ENCODE data around the gene KRTAP9-4.
"Not testable (repeated sequence)": the region's sequence is repeated elsewhere in the genome, so short reads cannot be mapped to it uniquely, and the experiment has no call there.

KRTAP9-4 gene

GRCh38 chr17:41230094-41230493 lies 19.4 kb upstream of the KRTAP9-4 start:
- no peaks in the 10 kb centered on the region for H3K9me3 ChIP-seq
- H3K4me3 ChIP-seq (ENCODE audit: low read depth in 1 of 2, low read length in 1 of 2): no peak overlapping the region
- H3K36me3 ChIP-seq: no peaks in the 10 kb centered on the region
- peaks cover 49% of the 10 kb centered on the region for H3K27me3 ChIP-seq
- no peaks in the 10 kb centered on the region for H3K4me1 ChIP-seq (ENCODE audit: control insufficient read depth in 1 of 2, insufficient read depth in 1 of 2, low read depth in 1 of 2, low read length in 1 of 2)
- TF ChIP-seq, protein P1, sequence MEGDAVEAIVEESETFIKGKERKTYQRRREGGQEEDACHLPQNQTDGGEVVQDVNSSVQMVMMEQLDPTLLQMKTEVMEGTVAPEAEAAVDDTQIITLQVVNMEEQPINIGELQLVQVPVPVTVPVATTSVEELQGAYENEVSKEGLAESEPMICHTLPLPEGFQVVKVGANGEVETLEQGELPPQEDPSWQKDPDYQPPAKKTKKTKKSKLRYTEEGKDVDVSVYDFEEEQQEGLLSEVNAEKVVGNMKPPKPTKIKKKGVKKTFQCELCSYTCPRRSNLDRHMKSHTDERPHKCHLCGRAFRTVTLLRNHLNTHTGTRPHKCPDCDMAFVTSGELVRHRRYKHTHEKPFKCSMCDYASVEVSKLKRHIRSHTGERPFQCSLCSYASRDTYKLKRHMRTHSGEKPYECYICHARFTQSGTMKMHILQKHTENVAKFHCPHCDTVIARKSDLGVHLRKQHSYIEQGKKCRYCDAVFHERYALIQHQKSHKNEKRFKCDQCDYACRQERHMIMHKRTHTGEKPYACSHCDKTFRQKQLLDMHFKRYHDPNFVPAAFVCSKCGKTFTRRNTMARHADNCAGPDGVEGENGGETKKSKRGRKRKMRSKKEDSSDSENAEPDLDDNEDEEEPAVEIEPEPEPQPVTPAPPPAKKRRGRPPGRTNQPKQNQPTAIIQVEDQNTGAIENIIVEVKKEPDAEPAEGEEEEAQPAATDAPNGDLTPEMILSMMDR (IDR thresholded peaks at IDR 0.05): no peak
- no peak overlapping the region for H3K27ac ChIP-seq

GRCh38 chr17:41231731-41232130 lies 17.8 kb upstream of the KRTAP9-4 start:
- H3K27ac ChIP-seq: no peak overlapping the region
- no peaks in the 10 kb centered on the region for H3K36me3 ChIP-seq
- peaks cover 49% of the 10 kb centered on the region for H3K27me3 ChIP-seq
- TF ChIP-seq, protein P1 (IDR thresholded peaks at IDR 0.05): no peak
- no peaks in the 10 kb centered on the region for H3K9me3 ChIP-seq
- no peak overlapping the region for H3K4me3 ChIP-seq (ENCODE audit: low read depth in 1 of 2, low read length in 1 of 2)
- no peaks in the 10 kb centered on the region for H3K4me1 ChIP-seq (ENCODE audit: control insufficient read depth in 1 of 2, insufficient read depth in 1 of 2, low read depth in 1 of 2, low read length in 1 of 2)

- peaks cover 54% of the 10 kb centered on the region for H3K27me3 ChIP-seq
- H3K36me3 ChIP-seq; H3K9me3 ChIP-seq; H3K4me3 ChIP-seq (ENCODE audit: low read depth in 1 of 2, low read length in 1 of 2); H3K27ac ChIP-seq; H3K4me1 ChIP-seq (ENCODE audit: control insufficient read depth in 1 of 2, insufficient read depth in 1 of 2, low read depth in 1 of 2, low read length in 1 of 2): not testable (repeated sequence)
Observed at GRCh38 chr17:41232399-41233105, 16.9 kb upstream of the KRTAP9-4 start, which contains the start of gene KRTAP9-3. TSS of gene KRTAP9-3 (plus strand) at chr17:41232449. CDS start at chr17:41232502, 53 bp downstream.

GRCh38 chr17:41237116-41237515 lies 12.4 kb upstream of the KRTAP9-4 start:
- H3K36me3 ChIP-seq; H3K4me3 ChIP-seq (ENCODE audit: low read depth in 1 of 2, low read length in 1 of 2); H3K9me3 ChIP-seq; H3K4me1 ChIP-seq (ENCODE audit: control insufficient read depth in 1 of 2, insufficient read depth in 1 of 2, low read depth in 1 of 2, low read length in 1 of 2); H3K27ac ChIP-seq: not testable (repeated sequence)
- H3K27me3 ChIP-seq: peaks cover 30% of the 10 kb centered on the region

DNA sequence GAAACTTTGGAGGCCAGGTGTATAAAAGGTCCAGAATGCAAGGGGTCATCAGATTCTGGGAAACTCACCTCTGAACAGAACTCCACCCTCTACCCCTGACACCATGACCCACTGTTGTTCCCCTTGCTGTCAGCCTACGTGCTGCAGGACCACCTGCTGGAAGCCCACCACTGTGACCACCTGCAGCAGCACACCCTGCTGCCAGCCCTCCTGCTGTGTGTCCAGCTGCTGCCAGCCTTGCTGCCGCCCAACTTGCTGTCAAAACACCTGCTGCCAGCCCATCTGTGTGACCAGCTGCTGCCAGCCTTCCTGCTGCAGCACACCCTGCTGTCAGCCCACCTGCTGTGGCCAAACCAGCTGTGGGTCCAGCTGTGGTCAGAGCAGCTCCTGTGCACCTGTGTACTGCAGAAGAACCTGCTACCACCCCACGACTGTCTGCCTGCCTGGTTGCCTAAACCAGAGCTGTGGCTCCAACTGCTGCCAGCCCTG lies 11.5 kb upstream of the KRTAP9-4 start, which contains the start of gene KRTAP9-8:
TSS of gene KRTAP9-8 (plus strand) at position 51 of the 489 bp plus-strand sequence. CDS start at position 104, 53 bp downstream.
- peaks cover 21% of the 10 kb centered on the region for H3K27me3 ChIP-seq
- not testable (repeated sequence) for H3K4me1 ChIP-seq (ENCODE audit: control insufficient read depth in 1 of 2, insufficient read depth in 1 of 2, low read depth in 1 of 2, low read length in 1 of 2); H3K4me3 ChIP-seq (ENCODE audit: low read depth in 1 of 2, low read length in 1 of 2)

DNA sequence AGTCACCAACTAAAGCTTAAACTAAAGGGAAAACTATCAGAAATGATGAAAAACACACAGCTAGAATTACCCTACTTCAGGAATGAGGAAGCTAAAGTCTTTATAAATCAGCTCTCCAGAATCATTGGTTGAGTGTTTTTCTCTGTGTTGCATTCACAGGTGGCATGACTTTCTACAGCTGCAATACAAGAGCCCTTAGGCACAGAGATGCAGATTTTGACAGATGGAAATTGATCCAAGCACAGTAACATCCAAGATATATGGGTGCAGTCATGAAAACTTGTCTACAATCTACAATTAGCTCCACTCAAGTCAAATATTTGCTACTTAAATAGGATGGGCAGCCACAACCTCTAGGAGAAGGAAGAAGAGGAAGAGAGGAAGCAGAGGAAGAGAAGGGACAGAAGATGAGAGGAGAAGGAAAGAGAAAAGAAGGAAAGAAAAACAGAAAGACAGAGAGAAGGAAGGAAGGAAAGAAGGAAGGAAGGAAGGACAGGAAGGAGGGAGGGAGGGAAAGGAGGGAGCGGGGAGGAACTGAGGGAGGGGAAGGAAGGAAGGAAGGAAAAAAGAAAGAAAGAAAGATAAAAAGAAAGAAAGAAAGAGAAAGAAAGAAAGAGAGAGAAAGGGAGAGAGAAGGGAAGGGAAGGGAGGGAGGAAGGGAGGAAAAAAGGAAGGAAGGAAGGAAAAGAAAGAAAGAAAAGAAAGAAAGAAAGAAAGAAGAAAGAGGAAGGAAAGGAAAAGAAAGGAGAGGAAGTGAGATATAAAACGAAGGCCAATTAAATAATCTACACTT lies 2.3 kb upstream of the KRTAP9-4 start:
- not testable (repeated sequence) for H3K36me3 ChIP-seq; H3K4me3 ChIP-seq (ENCODE audit: low read depth in 1 of 2, low read length in 1 of 2); H3K9me3 ChIP-seq; H3K4me1 ChIP-seq (ENCODE audit: control insufficient read depth in 1 of 2, insufficient read depth in 1 of 2, low read depth in 1 of 2, low read length in 1 of 2); H3K27ac ChIP-seq
- peaks cover 19% of the 10 kb centered on the region for H3K27me3 ChIP-seq

More for the DNA sequence above, 11.5 kb upstream of the KRTAP9-4 start, which contains the start of gene KRTAP9-8:
- H3K9me3 ChIP-seq, H3K36me3 ChIP-seq, H3K27ac ChIP-seq: not testable (repeated sequence)

- Histone ChIP-seq H3K4me3 (ENCODE audit: low read depth in 1 of 2, low read length in 1 of 2) (no peak overlapping the region), H3K27me3 (peaks cover 47% of the 10 kb centered on the region), H3K36me3 (no peaks in the 10 kb centered on the region), H3K9me3 (no peaks in the 10 kb centered on the region), H3K27ac (no peak overlapping the region), H3K4me1 (ENCODE audit: control insufficient read depth in 1 of 2, insufficient read depth in 1 of 2, low read depth in 1 of 2, low read length in 1 of 2) (no peaks in the 10 kb centered on the region)
- TF ChIP-seq, protein P1 (IDR thresholded peaks at IDR 0.05): no peak
Observed at GRCh38 chr17:41251261-41251660, 1.8 kb downstream of the KRTAP9-4 start.
